PFSK-1 (cell line): Measurements from ENCODE around the gene YIF1A.

Experiments
- POLR2AphosphoS5 ChIP-seq: IDR thresholded peaks from 2 replicates; pipeline ENCODE4 v1.6.1; 2012; ENCODE audit warnings: low read depth, mild to moderate bottlenecking, control low read depth, low read length, moderate library complexity
- REST ChIP-seq, 2 experiments: IDR thresholded peaks; 2 replicates each; pipeline versions ENCODE4 v1.6.1 to v1.8.0; 2011 to 2012; ENCODE audit warnings: low read depth in 2 of 2, low read length in 2 of 2, control low read depth in 1 of 2, inconsistent platforms in 1 of 2, mild to moderate bottlenecking in 1 of 2, moderate library complexity in 1 of 2; ENCODE audit not compliant: insufficient read depth in 1 of 2

- TF ChIP-seq REST (IDR thresholded peaks at IDR 0.05; ENCODE audit: insufficient read depth in 1 of 2, low read depth in 2 of 2, low read length in 2 of 2) = no peak
- TF ChIP-seq POLR2AphosphoS5 = no peak
Measured at GRCh38 chr11:66317723-66318599, 29.0 kb upstream of the YIF1A start.
